Activated T-cell treated with anti-CD3 and anti-CD28 coated beads, Interleukin-2, amount 50 U/mL, for 24 hours (primary cell): ENCODE data around the gene SSU72.
A peak's percentile ranks its signal among the peaks of the same experiment; 100 is the strongest.

Source experiments
- DNase-seq: peaks from one replicate; pipeline ENCODE4 v3.0.0-alpha.2; 2020
- H3K27ac Mint-ChIP-seq: 2 replicates; pipeline ENCODE4 v1.8.0; 2020; ENCODE audit warnings: mild to moderate bottlenecking, mixed read lengths
- H3K27me3 Mint-ChIP-seq: 2 replicates; pipeline ENCODE4 v1.8.0; 2020; ENCODE audit warnings: mixed read lengths
- H3K36me3 Mint-ChIP-seq: 2 replicates; pipeline ENCODE4 v1.8.0; 2020; ENCODE audit warnings: low read depth, mixed read lengths
- H3K4me1 Mint-ChIP-seq: 2 replicates; pipeline ENCODE4 v1.8.0; 2020; ENCODE audit warnings: low read depth, mixed read lengths
- H3K4me3 Mint-ChIP-seq: 2 replicates; pipeline ENCODE4 v1.8.0; 2020; ENCODE audit warnings: mild to moderate bottlenecking, moderate library complexity, mixed read lengths
- H3K9me3 Mint-ChIP-seq: 2 replicates; pipeline ENCODE4 v1.8.0; 2020; ENCODE audit warnings: mixed read lengths

The SSU72 gene

DNA sequence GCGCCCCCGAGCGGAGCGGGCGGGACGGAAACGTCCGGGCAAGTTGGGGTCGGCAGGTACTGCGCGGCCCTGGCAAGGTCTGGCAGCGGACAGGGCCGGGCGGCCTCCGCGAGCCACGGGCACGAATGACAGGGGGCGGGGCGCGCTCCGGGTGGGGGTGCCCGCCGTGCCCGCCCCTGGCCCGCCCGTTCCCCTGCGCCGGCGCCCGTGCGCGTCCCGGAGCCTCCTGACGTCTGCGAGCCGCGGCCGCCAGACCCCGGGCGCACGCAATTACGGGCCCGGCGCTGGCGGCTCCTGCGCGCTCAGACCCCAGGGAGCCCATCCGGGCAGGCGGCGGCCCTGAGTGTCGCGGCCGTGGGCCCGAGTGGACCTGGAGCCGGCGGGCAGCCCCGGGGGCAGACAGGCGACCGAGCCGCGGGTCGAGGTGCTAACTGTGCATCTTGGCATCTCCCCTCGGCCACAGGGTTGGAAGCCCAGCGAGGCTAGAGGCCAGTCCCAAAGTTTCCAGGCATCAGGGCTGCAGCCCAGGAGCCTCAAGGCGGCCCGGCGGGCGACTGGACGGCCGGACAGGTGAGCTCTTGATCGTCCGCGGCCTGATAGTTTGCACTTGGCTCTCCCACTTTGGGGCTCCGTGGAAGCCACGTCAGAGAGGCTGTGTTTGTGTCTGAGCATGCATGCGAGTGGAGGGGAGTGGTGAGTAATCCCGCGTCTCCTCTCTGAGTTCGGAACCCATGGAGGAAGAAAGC is 41.6 kb upstream of the SSU72 start:
- peaks cover 26% of the 10 kb centered on the region for H3K36me3 Mint-ChIP-seq
- H3K4me3 Mint-ChIP-seq: peak overlapping the region; percentile 83
- peak overlapping the region; percentile 90 for H3K27ac Mint-ChIP-seq
- no peaks in the 10 kb centered on the region for H3K9me3 Mint-ChIP-seq
- DNase-seq: no peak
- H3K4me1 Mint-ChIP-seq: peaks cover 36% of the 10 kb centered on the region
- no peaks in the 10 kb centered on the region for H3K27me3 Mint-ChIP-seq

DNA sequence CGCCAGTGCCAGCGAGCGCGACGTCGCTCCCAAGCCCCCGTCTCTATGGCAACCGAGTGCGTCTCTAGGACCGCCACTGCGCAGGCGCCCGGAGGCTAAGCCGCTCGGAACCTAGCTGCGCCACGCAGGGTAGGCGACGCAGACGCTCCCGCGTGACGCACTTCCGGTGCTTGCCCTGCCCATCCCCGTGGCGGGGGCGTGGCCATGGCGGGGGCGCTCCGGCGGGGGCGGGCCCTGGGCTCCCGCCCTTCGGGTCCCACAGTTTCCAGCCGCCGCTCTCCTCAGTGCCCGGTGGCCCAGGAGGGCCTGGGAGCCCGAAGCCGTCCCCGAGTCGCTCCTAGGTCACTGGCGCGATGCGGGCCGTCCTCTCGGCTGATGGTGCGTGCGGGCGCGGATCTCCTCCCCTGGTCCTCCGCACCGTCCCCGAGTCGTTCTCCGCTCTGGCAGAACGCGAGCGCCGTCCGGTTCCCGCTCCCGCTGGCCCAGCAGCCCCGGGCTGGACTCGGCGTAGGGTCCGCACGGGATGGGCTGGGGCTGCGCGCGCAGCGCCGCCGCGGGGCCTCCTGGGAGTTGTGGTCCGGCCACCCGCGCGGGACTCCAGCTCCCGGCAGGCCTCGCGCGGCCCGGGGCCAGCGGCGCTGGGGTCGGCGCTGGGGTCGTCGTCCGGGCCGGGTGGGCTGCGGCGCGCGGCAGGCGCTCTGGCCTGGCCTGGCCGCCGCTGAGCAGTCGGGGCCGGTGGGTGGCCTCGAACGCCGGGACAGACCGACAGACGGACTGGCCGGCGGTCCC is 40.8 kb upstream of the SSU72 start, which contains the start of gene MIB2:
TSS of gene MIB2 (plus strand) at position 245 of the 789 bp plus-strand sequence. CDS start 7,953 bp downstream, outside the sequence.
- DNase-seq: peak; percentile 98
- peaks cover 36% of the 10 kb centered on the region for H3K4me1 Mint-ChIP-seq
- H3K27me3 Mint-ChIP-seq: no peaks in the 10 kb centered on the region
- peaks cover 26% of the 10 kb centered on the region for H3K36me3 Mint-ChIP-seq
- peak within 1 kb of the TSS; percentile 96 for H3K27ac Mint-ChIP-seq
- H3K9me3 Mint-ChIP-seq: no peaks in the 10 kb centered on the region
- H3K4me3 Mint-ChIP-seq: peak within 1 kb of the TSS; percentile 90

DNA sequence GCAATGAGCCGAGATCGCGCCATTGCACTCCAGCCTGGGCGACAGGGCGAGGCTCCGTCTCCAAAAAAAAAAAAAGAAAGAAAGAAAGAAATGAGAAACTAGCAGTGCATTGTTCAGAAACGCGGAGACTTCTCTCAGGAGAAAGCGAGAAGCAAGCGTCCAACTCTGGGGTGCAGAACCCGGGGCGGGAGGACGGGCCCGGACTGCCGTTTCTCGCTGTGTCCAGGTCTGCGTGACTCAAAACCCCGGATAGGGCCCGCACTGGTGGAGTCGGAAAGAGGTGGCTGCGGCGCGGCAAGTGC is 40.2 kb upstream of the SSU72 start:
- peaks cover 36% of the 10 kb centered on the region for H3K4me1 Mint-ChIP-seq
- H3K36me3 Mint-ChIP-seq: peaks cover 26% of the 10 kb centered on the region
- H3K27ac Mint-ChIP-seq: peak overlapping the region; percentile 96
- H3K27me3 Mint-ChIP-seq: no peaks in the 10 kb centered on the region
- H3K9me3 Mint-ChIP-seq: no peaks in the 10 kb centered on the region
- DNase-seq: no peak
- H3K4me3 Mint-ChIP-seq: peak overlapping the region; percentile 90

DNA sequence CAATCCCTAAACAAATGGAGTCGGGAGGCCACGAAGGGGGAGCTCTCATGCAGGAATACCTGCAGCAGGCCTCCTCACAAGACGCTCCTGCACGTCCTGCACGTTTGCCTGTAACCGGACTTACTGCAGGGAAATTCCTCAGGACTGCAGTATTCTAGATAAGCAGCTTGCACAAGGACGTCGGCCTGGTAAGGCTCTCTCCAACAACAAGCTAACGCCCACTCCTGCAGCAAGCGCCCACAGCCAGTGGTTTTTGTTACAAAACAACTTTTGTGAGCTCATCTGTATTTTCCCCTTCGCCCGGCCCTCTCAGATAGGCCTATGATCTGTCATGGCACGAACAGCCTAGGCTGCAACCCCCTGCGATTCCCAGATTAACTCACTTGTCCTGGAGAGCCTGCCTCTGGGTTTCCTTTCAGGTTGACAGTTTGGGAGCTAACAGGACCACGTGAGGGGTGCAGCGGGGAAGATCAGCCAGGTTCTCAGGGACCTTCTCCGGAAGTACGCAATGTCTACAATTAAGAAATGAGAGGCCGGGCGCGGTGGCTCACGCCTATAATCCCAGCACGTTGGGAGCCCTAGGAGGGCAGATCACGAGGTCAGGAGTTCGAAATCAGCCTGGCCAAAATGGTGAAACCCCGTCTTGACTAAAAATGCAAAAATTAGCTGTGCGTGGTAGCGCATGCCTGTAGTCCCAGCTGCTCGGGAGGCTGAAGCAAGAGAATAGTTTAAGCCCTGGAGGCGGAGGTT is 39.7 kb upstream of the SSU72 start:
- H3K36me3 Mint-ChIP-seq: peaks cover 26% of the 10 kb centered on the region
- DNase-seq: peak; percentile 69
- no peaks in the 10 kb centered on the region for H3K9me3 Mint-ChIP-seq
- H3K27me3 Mint-ChIP-seq: no peaks in the 10 kb centered on the region
- H3K4me1 Mint-ChIP-seq: peaks cover 36% of the 10 kb centered on the region
- H3K27ac Mint-ChIP-seq: peak overlapping the region; percentile 96
- peak overlapping the region; percentile 90 for H3K4me3 Mint-ChIP-seq

GRCh38 chr1:1613509-1614082 is 38.9 kb upstream of the SSU72 start:
- Mint-ChIP-seq H3K27me3 (no peaks in the 10 kb centered on the region), H3K4me3 (peak overlapping the region; percentile 90), H3K9me3 (no peaks in the 10 kb centered on the region), H3K36me3 (peaks cover 24% of the 10 kb centered on the region), H3K4me1 (peaks cover 36% of the 10 kb centered on the region), H3K27ac (peak overlapping the region; percentile 96)
- no peak for DNase-seq

DNA sequence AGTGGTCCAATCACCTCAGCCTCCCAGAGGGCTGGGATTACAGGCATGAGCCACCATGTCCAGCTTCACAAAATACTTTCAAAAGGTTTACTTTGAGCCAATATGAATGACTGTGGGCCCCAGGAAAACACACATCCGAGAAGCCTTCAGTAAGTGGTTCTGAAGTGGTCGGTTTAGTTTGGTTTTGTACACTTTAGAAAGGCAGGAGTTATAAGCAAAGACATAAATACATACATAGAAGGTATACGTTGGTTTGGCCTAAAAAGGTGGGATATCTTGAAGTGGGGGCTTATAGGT is 37.4 kb upstream of the SSU72 start:
- Mint-ChIP-seq H3K4me1 (peaks cover 36% of the 10 kb centered on the region), H3K9me3 (no peaks in the 10 kb centered on the region), H3K36me3 (peaks cover 16% of the 10 kb centered on the region), H3K27me3 (no peaks in the 10 kb centered on the region), H3K4me3 (no peak overlapping the region), H3K27ac (no peak overlapping the region)
- no peak for DNase-seq

- Mint-ChIP-seq H3K27me3 (no peaks in the 10 kb centered on the region), H3K9me3 (no peaks in the 10 kb centered on the region), H3K4me3 (no peak overlapping the region), H3K27ac (no peak overlapping the region), H3K36me3 (peaks cover 16% of the 10 kb centered on the region), H3K4me1 (peaks cover 34% of the 10 kb centered on the region)
- no peak for DNase-seq
Measured at GRCh38 chr1:1610796-1611195, 36.1 kb upstream of the SSU72 start.

- Mint-ChIP-seq H3K4me3 (no peak overlapping the region), H3K4me1 (peaks cover 33% of the 10 kb centered on the region), H3K9me3 (no peaks in the 10 kb centered on the region), H3K36me3 (peaks cover 14% of the 10 kb centered on the region), H3K27ac (no peak overlapping the region), H3K27me3 (no peaks in the 10 kb centered on the region)
- DNase-seq: no peak
Measured at GRCh38 chr1:1609822-1610485, 35.3 kb upstream of the SSU72 start.

GRCh38 chr1:1606232-1606631 is 31.6 kb upstream of the SSU72 start:
- no peaks in the 10 kb centered on the region for H3K36me3 Mint-ChIP-seq
- H3K27me3 Mint-ChIP-seq: no peaks in the 10 kb centered on the region
- no peaks in the 10 kb centered on the region for H3K9me3 Mint-ChIP-seq
- no peak overlapping the region for H3K27ac Mint-ChIP-seq
- DNase-seq: no peak
- no peak overlapping the region for H3K4me3 Mint-ChIP-seq
- peaks cover 13% of the 10 kb centered on the region for H3K4me1 Mint-ChIP-seq

DNA sequence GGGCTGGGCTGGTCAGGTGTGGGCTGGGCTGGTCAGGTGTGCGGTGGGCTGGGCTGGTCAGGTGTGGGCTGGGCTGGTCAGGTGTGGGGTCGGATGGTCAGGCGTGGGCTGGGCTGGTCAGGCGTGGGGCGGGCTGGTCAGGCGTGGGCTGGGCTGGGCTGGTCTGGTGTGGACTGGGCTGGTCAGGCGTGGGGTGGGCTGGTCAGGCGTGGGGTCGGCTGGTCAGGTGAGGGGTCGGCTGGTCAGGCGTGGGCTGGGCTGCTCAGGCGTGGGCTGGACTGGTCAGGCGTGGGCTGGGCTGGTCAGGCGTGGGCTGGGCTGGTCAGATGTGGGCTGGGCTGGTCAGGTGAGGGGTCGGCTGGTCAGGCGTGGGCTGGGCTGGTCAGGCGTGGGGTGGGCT is 31.1 kb upstream of the SSU72 start:
- Mint-ChIP-seq H3K36me3 (no peaks in the 10 kb centered on the region), H3K4me1 (peaks cover 14% of the 10 kb centered on the region), H3K9me3 (no peaks in the 10 kb centered on the region), H3K27me3 (no peaks in the 10 kb centered on the region), H3K4me3 (no peak overlapping the region), H3K27ac (no peak overlapping the region)
- no peak for DNase-seq

GRCh38 chr1:1605034-1605591 is 30.4 kb upstream of the SSU72 start:
- Mint-ChIP-seq H3K27me3 (no peaks in the 10 kb centered on the region), H3K4me1 (peaks cover 15% of the 10 kb centered on the region), H3K36me3 (no peaks in the 10 kb centered on the region), H3K9me3 (no peaks in the 10 kb centered on the region), H3K27ac (peak overlapping the region; percentile 57), H3K4me3 (no peak overlapping the region)
- DNase-seq: no peak

GRCh38 chr1:1604374-1605033 is 29.8 kb upstream of the SSU72 start:
- Mint-ChIP-seq H3K27ac (peak overlapping the region; percentile 57), H3K27me3 (no peaks in the 10 kb centered on the region), H3K4me3 (no peak overlapping the region), H3K4me1 (peaks cover 15% of the 10 kb centered on the region), H3K36me3 (no peaks in the 10 kb centered on the region), H3K9me3 (no peaks in the 10 kb centered on the region)
- no peak for DNase-seq

- H3K27me3 Mint-ChIP-seq: peaks cover 4% of the 10 kb centered on the region
- no peak overlapping the region for H3K27ac Mint-ChIP-seq
- H3K4me1 Mint-ChIP-seq: peaks cover 19% of the 10 kb centered on the region
- no peak for DNase-seq
- no peak overlapping the region for H3K4me3 Mint-ChIP-seq
- no peaks in the 10 kb centered on the region for H3K36me3 Mint-ChIP-seq
- no peaks in the 10 kb centered on the region for H3K9me3 Mint-ChIP-seq
Measured at GRCh38 chr1:1603671-1604373, 29.2 kb upstream of the SSU72 start.
